Lung microvascular endothelial cell (primary cell): ENCODE data around the gene MAST3. TPM values are rescaled to one million over a fixed set of nuclear protein-coding genes. Genes with fewer than 3 reads are reported as not detected.

Source experiments
- DNase-seq, 2 donors: peaks; one replicate each; pipeline versions ENCODE4 v3.0.0 to v3.0.0-alpha.2; 2010; ENCODE audit warnings: low read depth in 2 of 2
- total RNA-seq: library from RNA; depleted of rRNA; stranded (reverse); fragments of >200 nt; gene quantifications from 2 replicates; pipeline ENCODE4 v1.2.1, GENCODE V29; 2014

The MAST3 gene
- total RNA-seq, 1 donor from 2014 or later = 2.0 TPM

- no peak for DNase-seq
Observed at GRCh38 chr19:18176367-18177310, 79.1 kb downstream of the MAST3 start.

GRCh38 chr19:18179957-18180356, 82.4 kb downstream of the MAST3 start:
- DNase-seq = no peak

GRCh38 chr19:18183529-18183928, 86.0 kb downstream of the MAST3 start:
- no peak for DNase-seq

- DNase-seq = no peak
Observed at GRCh38 chr19:18185538-18185937, 88.0 kb downstream of the MAST3 start.

- no peak for DNase-seq
Observed at GRCh38 chr19:18190278-18190677, 92.7 kb downstream of the MAST3 start.

GRCh38 chr19:18191640-18192062, 94.1 kb downstream of the MAST3 start:
- no peak for DNase-seq

- peak; percentile 100 for DNase-seq
Observed at GRCh38 chr19:18192673-18193387, 95.3 kb downstream of the MAST3 start, which contains the start of gene MPV17L2. Gene MPV17L2, plus strand, starts transcription at chr19:18193218. Its CDS starts 64 bp downstream, at chr19:18193282.

GRCh38 chr19:18193388-18194180, 96.0 kb downstream of the MAST3 start:
- peak in 1 of 2 donors; percentile 14 for DNase-seq

DNA sequence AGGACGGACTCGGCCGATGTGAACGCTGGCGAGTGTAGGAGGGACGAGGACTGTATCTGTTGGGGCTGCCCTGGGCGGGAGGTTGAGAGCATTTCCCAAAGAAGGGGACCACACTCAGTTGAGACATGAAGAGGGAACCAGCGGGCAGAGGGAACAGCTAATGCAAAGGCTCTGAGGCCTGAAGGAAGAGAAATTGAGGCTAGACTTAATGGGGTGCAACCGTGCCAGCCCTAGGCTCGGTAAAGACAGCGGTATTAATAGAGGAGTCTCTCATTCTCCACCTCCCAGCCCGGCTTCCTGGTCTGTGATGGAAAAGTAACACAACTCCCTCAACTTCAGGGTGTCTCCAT, 96.6 kb downstream of the MAST3 start:
- no peak for DNase-seq

DNA sequence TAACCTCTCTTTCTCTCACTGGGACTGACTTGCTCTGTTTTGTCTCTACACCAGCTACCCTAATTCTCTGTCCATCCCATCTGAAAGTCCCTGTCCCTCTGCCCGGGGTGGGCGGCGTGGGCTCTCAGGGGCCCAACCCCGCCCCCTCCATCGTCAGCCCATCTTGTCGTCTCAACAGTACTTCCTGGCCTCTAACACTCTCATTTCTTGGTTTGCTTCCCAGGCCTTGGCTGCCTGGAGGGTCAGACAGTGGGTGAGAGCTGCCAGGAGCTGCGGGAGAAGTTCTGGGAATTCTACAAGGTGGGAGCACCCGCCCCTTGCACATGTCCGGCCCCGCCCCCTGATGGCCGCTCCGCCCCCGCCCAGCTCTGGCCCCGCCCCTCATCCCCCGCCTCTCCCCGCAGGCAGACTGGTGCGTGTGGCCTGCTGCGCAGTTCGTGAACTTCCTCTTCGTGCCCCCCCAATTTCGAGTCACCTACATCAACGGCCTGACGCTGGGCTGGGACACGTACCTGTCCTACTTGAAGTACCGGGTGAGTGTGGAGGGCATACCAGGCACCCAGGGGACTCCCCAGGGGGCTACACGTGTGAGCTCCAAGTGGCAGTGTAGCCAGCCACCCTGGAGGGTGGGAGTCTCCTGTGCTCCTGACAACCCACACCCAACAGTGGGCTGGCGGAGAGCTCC, 97.1 kb downstream of the MAST3 start:
- peak; percentile 33 to 52 for DNase-seq

DNA sequence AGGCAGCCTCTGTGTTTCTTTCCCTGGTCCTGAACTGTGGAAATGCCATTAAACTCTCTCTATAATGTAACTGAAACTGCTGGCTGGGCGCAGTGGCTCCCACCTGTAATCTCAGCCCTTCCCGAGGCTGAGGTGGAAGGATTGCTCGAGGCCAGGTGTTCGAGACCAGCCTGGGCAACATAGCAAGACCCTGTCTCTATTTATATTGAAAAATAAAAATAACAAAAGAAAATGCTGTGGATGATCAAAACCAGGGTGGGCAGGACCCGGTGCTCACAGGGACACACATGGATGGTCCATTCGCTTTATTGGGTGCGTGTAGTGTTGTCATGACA, 98.9 kb downstream of the MAST3 start:
- no peak for DNase-seq

GRCh38 chr19:18197306-18197705, 99.7 kb downstream of the MAST3 start:
- no peak for DNase-seq

DNA sequence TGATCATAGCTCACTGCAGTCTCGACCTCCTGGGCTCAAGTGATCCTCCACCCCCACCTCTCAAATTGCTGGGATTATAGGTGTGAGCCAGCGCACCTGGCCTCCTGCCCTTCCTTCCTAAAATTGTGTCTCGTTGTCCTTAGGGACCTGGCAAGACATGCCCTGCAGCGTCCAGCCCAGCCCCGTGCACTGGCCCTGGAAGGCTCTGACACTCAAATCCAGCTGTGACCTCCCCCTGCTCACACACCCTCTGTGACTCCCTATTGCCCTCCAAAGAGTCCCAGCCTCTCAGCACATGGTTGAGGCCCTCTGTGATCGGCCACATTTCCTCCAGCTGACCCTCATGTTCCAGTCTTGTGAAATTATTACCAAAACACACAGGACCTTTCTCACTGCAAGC, 100.4 kb downstream of the MAST3 start:
- no peak for DNase-seq

GRCh38 chr19:18198374-18198773, 100.8 kb downstream of the MAST3 start:
- no peak for DNase-seq

Other genes starting within 250 kb of the MAST3 start
- gene JAK3, start 249.8 kb upstream of the MAST3 start, total RNA-seq = 0.79 and 2.0 TPM in 2 replicates
- gene RPL18A, start 237.9 kb upstream of the MAST3 start, total RNA-seq = 1,225 and 1,496 TPM in 2 replicates
- not detected in 2 replicates for gene SLC5A5, start 225.8 kb upstream of the MAST3 start, total RNA-seq
- 29.0 and 33.1 TPM in 2 replicates for gene CCDC124, start 164.8 kb upstream of the MAST3 start, total RNA-seq
- gene KCNN1, start 130.7 kb upstream of the MAST3 start, total RNA-seq = under 0.01 and 0.22 TPM in 2 replicates
- gene ARRDC2, start 89.6 kb upstream of the MAST3 start, total RNA-seq = 42.5 and 115 TPM in 2 replicates
- gene IL12RB1, start 10.8 kb upstream of the MAST3 start, total RNA-seq = under 0.01 and 0.22 TPM in 2 replicates
- 1.5 and 1.6 TPM in 2 replicates for gene PIK3R2, start 55.4 kb downstream of the MAST3 start, total RNA-seq
- 4.4 TPM in 2 replicates for gene IFI30, start 76.0 kb downstream of the MAST3 start, total RNA-seq
- 6.3 and 8.1 TPM in 2 replicates for gene MPV17L2, start 95.4 kb downstream of the MAST3 start, total RNA-seq
- 0.22 and 0.40 TPM in 2 replicates for gene RAB3A, start 106.3 kb downstream of the MAST3 start, total RNA-seq
- under 0.01 TPM in 2 replicates for gene PDE4C, start 128.7 kb downstream of the MAST3 start, total RNA-seq
- gene IQCN, start 176.7 kb downstream of the MAST3 start, total RNA-seq = under 0.01 TPM in 2 replicates
- 55.4 and 117 TPM in 2 replicates for gene JUND, start 183.8 kb downstream of the MAST3 start, total RNA-seq
- gene LSM4, start 225.3 kb downstream of the MAST3 start, total RNA-seq = 86.1 and 110 TPM in 2 replicates
- 12.1 and 14.8 TPM in 2 replicates for gene PGPEP1, start 242.8 kb downstream of the MAST3 start, total RNA-seq